Measurements from ENCODE around the gene EXOC4. TPM values are rescaled to one million over a fixed set of nuclear protein-coding genes. Genes with fewer than 3 reads are reported as not detected.

The EXOC4 gene
- total and polyA plus RNA-seq, 2 of the 8 experiments (the other 6 are each of a cell fraction or from before 2014, with no cell fraction given) = 27.0 to 67.3 TPM

DNA sequence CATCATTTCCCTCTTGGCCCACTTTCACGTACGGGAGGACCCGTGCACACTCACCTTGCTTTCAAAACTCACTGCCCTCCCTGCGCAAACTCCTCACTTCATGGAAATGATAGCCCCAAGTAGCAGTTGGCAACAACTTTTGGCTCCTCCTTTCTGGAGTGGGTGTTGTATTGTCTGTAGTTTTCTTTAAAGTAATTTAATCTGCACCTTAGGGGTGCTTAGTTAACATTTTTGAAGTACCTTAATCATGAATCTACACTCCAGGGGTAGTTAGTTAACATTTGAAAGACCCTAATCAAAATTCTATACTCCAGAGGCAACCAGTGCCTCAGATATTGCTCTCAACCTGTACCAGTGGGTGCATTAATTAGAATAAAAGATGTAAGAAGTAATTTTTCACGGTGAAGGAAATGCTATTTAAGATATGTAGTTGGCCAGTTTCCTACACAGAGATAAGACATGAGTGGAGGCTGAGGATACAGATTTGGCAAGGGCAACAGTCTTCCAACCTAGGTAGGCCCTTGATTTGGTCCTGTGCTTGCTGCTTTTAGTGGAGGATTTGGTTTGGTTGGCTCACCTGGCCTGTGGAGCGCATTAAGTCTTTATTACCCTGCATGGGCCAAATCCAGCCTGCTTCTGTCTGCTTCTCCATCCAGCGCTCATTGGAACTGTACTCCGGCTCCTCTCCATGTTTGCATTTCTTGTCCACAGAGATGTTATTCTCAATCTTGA, 93.0 kb downstream of the EXOC4 start:
- no peak overlapping the region for H3K4ac ChIP-seq (replicated peaks; ENCODE audit: insufficient read length, low read depth, low read length)
- peaks cover 0 to 8% (median 4%) of the 10 kb centered on the region in 4 experiments; a peak in 4 of 7 replicates for H3K4me1 ChIP-seq (replicated peaks in 1 of 4; ENCODE audit: control insufficient read depth in 3 of 4, insufficient read depth in 4 of 4, low read length in 3 of 4)
- H2BK20ac ChIP-seq (ENCODE audit: low read length) = peak overlapping the region; percentile 56; the same call in 1 of the 2 replicates
- H2BK12ac ChIP-seq (ENCODE audit: low read depth, low read length) = 0 out of 2 replicates have a peak overlapping the region, but pooled peaks have one; percentile 31
- no peaks in the 10 kb centered on the region for H3K36me3 ChIP-seq (ENCODE audit: control insufficient read depth in 2 of 4, insufficient read depth in 4 of 4, low read length in 3 of 4)
- no peak overlapping the region for H2AFZ ChIP-seq (ENCODE audit: low read length)
- H3K14ac ChIP-seq (ENCODE audit: insufficient read length) = no peak overlapping the region
- H3K79me2 ChIP-seq (ENCODE audit: control insufficient read depth in 1 of 2, insufficient read depth in 2 of 2, low read length in 2 of 2) = peaks cover 0 to 51% of the 10 kb centered on the region in 2 experiments; a peak in 3 of 4 replicates
- H2AK5ac ChIP-seq (ENCODE audit: low read depth, low read length) = no peak overlapping the region
- no peak overlapping the region for H3K27ac ChIP-seq (ENCODE audit: low read depth, low read length)
- H3K23me2 ChIP-seq (ENCODE audit: low read depth, low read length) = no peaks in the 10 kb centered on the region
- DNase-seq (ENCODE audit: low read depth in 1 of 2, low spot score in 2 of 2) (no peak), FAIRE-seq (no peak)
- H2BK5ac ChIP-seq (ENCODE audit: low read depth, low read length) = no peak overlapping the region; the same call in 1 of the 2 replicates
- peak overlapping the region; percentile 54 to 66 for H3K4me2 ChIP-seq (ENCODE audit: insufficient read depth in 1 of 2, low read depth in 2 of 2, low read length in 2 of 2)
- no peak overlapping the region for H2BK120ac ChIP-seq (replicated peaks; ENCODE audit: low read depth, low read length)
- 35% methylated on average over 8 of the region's 8 CpGs; no CpG with 5 or more reads in 1 of the 2 experiments for WGBS, 2 experiments (ENCODE audit: extremely low coverage in 1 of 2, insufficient coverage in 1 of 2, insufficient read length in 1 of 2, insufficient replicate concordance in 2 of 2, low coverage in 1 of 2, low lambda C conversion rate in 2 of 2, missing lambda C conversion rate in 1 of 2)
- CTCF ChIA-PET (ENCODE audit: partially characterized antibody) = interaction anchor here (1.5 kb wide), 1 partner anchor 14 kb away, joined by 4 read pairs; no protein-coding TSS in a partner anchor
- H3K27me3 ChIP-seq (replicated peaks in 1 of 4; ENCODE audit: control insufficient read depth in 3 of 4, extremely low read depth in 1 of 4, insufficient read depth in 3 of 4, low read length in 3 of 4) = no peaks in the 10 kb centered on the region
- no peak overlapping the region for H4K8ac ChIP-seq (ENCODE audit: extremely low read depth, insufficient read depth, low read length)
- no peak overlapping the region for H2BK15ac ChIP-seq (ENCODE audit: low read length)
- H3K4me3 ChIP-seq (ENCODE audit: extremely low read depth in 1 of 4, insufficient read depth in 2 of 4, low read depth in 3 of 4, low read length in 4 of 4) = peak overlapping the region in 3 of 4 experiments; percentile 19 to 29 (median 23); a peak in 3 of 8 replicates
- no peaks in the 10 kb centered on the region for H4K20me1 ChIP-seq (replicated peaks in 1 of 2; ENCODE audit: control insufficient read depth in 1 of 2, insufficient read depth in 2 of 2, low read length in 2 of 2)
- no peaks in the 10 kb centered on the region for H3K79me1 ChIP-seq (ENCODE audit: low read depth, low read length)
- POLR2A ChIA-PET (ENCODE audit: partially characterized antibody) = no interaction called here
- H4K5ac ChIP-seq (ENCODE audit: insufficient read length, low read depth, low read length) = no peak overlapping the region
- H3K56ac ChIP-seq (replicated peaks; ENCODE audit: insufficient read length, low read depth, low read length) = no peak overlapping the region
- no peaks in the 10 kb centered on the region for H3K9me3 ChIP-seq (ENCODE audit: insufficient read depth in 2 of 2, low read depth in 1 of 2, low read length in 1 of 2)
- no peak overlapping the region for H3K9ac ChIP-seq (replicated peaks in 1 of 4; ENCODE audit: extremely low read depth in 1 of 4, low read depth in 3 of 4, low read length in 3 of 4)
- H3K23ac ChIP-seq (ENCODE audit: insufficient read length) = no peak overlapping the region
- peak overlapping the region; percentile 21; the same call in 1 of the 2 replicates for H3K18ac ChIP-seq (ENCODE audit: extremely low read depth, low read length)
- H4K91ac ChIP-seq (replicated peaks; ENCODE audit: insufficient read length, low read length) = no peak overlapping the region
- TF ChIP-seq CBX8 (IDR thresholded peaks at IDR 0.05; ENCODE audit: borderline replicate concordance, low read depth, low read length) = no peak
